Kidney (tissue), 14 donors: ENCODE measurements around the gene DDX27. TPM values are rescaled to one million over a fixed set of nuclear protein-coding genes. Genes with fewer than 3 reads are reported as not detected.

Experiments
- DNase-seq, 5 donors: peaks; one replicate each; pipeline ENCODE4 v3.0.0-alpha.2; 2013 to 2020
- FAIRE-seq: peaks from 2 replicates; lab custom pipeline; 2012; peaks lifted over from hg19 to GRCh38; lab: Jason Lieb, UNC
- H3K27ac ChIP-seq, 2 donors: one replicate each; pipeline ENCODE4 v1.7.0; 2013; ENCODE audit warnings: low read depth in 2 of 2, low read length in 2 of 2, inconsistent platforms in 1 of 2
- H3K27me3 ChIP-seq: one replicate; pipeline ENCODE4 v1.7.1; 2013; ENCODE audit warnings: low read length, inconsistent platforms; ENCODE audit not compliant: control insufficient read depth, insufficient read depth
- H3K36me3 ChIP-seq, 3 donors: one replicate each; pipeline versions ENCODE4 v1.7.0 to v1.7.1; 2013; ENCODE audit warnings: low read length in 3 of 3, control low read depth in 1 of 3, inconsistent platforms in 1 of 3; ENCODE audit not compliant: insufficient read depth in 3 of 3, control insufficient read depth in 2 of 3
- H3K4me1 ChIP-seq, 3 donors: one replicate each; pipeline versions ENCODE4 v1.7.0 to v1.7.1; 2013; ENCODE audit warnings: low read length in 3 of 3, inconsistent platforms in 1 of 3, low read depth in 1 of 3; ENCODE audit not compliant: control insufficient read depth in 2 of 3, insufficient read depth in 2 of 3
- H3K4me3 ChIP-seq, 3 donors: one replicate each; pipeline versions ENCODE4 v1.7.0 to v1.8.1; 2013; ENCODE audit warnings: low read length in 3 of 3, control low read depth in 1 of 3, inconsistent platforms in 1 of 3
- H3K9ac ChIP-seq, 3 donors: one replicate each; pipeline versions ENCODE4 v1.7.0 to v1.7.1; 2013; ENCODE audit warnings: low read length in 3 of 3, control low read depth in 1 of 3, inconsistent platforms in 1 of 3
- H3K9me3 ChIP-seq, 3 donors: one replicate each; pipeline versions ENCODE4 v1.7.0 to v1.7.1; 2013; ENCODE audit warnings: low read length in 3 of 3, control low read depth in 1 of 3, inconsistent platforms in 1 of 3; ENCODE audit not compliant: control insufficient read depth in 2 of 3, insufficient read depth in 1 of 3
- CTCF ChIP-seq: IDR thresholded peaks from 3 replicates; pipeline ENCODE4 v1.5.1; 2012; ENCODE audit warnings: mild to moderate bottlenecking, moderate library complexity, borderline replicate concordance; ENCODE audit not compliant: insufficient read depth; ENCODE audit errors: extremely low read depth
- intact Hi-C: fragments of 100-400 bp; cut with DNase I; formaldehyde crosslinking; loops from one replicate; pipeline ENCODE4 v1.11.1; 2022
- polyA plus RNA-seq: library from polyadenylated mRNA; stranded (reverse); fragments of 350-450 nt; fragmentation: Illumina TruSeq; extraction: RNeasy Lipid Tissue Mini Kit (QIAGEN cat#74804); gene quantifications from one replicate; pipeline ENCODE4 v1.2.3, GENCODE V29; 2014; ENCODE audit warnings: low read depth, low replicate concordance; ENCODE audit not compliant: insufficient read depth
- total RNA-seq: library from RNA; stranded (reverse); fragmentation: NEBNext Ultra II Directional; extraction: Animal tissue kit (Norgen Biotek cat#: 25700); gene quantifications from one replicate; pipeline ENCODE4 v1.2.1, GENCODE V29; 2021
- donor health status: control.
- donor health status: control.
- donor health status: control.
- donor health status: control.
- donor health status: control.
- donor health status: DM: yes; HTN: yes; CAD: no.
- donor health status: Normal renal cell carcinoma (clear cell type).

Gene DDX27
- total and polyA plus RNA-seq, 2 donors from 2014 or later: 22.8 to 30.6 TPM

- Histone ChIP-seq H3K4me1 (peaks cover 2 to 17% (median 3%) of the 10 kb centered on the region in 3 donors), H3K27ac (no peak overlapping the region), H3K9ac (no peak overlapping the region), H3K9me3 (no peaks in the 10 kb centered on the region), H3K36me3 (peaks cover 0 to 4% (median 2%) of the 10 kb centered on the region in 3 donors), H3K27me3 (no peaks in the 10 kb centered on the region), H3K4me3 (no peak overlapping the region)
- no peak for TF ChIP-seq CTCF
- DNase-seq (no peak), FAIRE-seq (no peak)
- intact Hi-C loops: no loop called here
Observed at GRCh38 chr20:49170714-49171113, 48.5 kb upstream of the DDX27 start.

GRCh38 chr20:49171909-49172308 is 47.3 kb upstream of the DDX27 start:
- peaks cover 2 to 10% (median 3%) of the 10 kb centered on the region in 3 donors for H3K4me1 ChIP-seq
- no peak overlapping the region for H3K4me3 ChIP-seq
- TF ChIP-seq CTCF: no peak
- H3K9ac ChIP-seq: no peak overlapping the region
- H3K36me3 ChIP-seq: peaks cover 0 to 7% (median 2%) of the 10 kb centered on the region in 3 donors
- DNase-seq (no peak), FAIRE-seq (no peak)
- no peak overlapping the region for H3K27ac ChIP-seq
- H3K9me3 ChIP-seq: no peaks in the 10 kb centered on the region
- intact Hi-C loops: no loop called here
- H3K27me3 ChIP-seq: no peaks in the 10 kb centered on the region

- DNase-seq (no peak), FAIRE-seq (no peak)
- Histone ChIP-seq H3K4me1 (peaks cover 2 to 5% (median 3%) of the 10 kb centered on the region in 3 donors), H3K4me3 (no peak overlapping the region), H3K27me3 (no peaks in the 10 kb centered on the region), H3K27ac (no peak overlapping the region), H3K36me3 (peaks cover 0 to 7% (median 2%) of the 10 kb centered on the region in 3 donors), H3K9me3 (no peaks in the 10 kb centered on the region), H3K9ac (no peak overlapping the region)
- intact Hi-C loops: no loop called here
- TF ChIP-seq CTCF: no peak
Observed at GRCh38 chr20:49172413-49172812, 46.8 kb upstream of the DDX27 start.

- H3K4me3 ChIP-seq: no peak overlapping the region
- H3K4me1 ChIP-seq: no peaks in the 10 kb centered on the region
- no peaks in the 10 kb centered on the region for H3K9me3 ChIP-seq
- TF ChIP-seq CTCF: no peak
- no peak overlapping the region for H3K27ac ChIP-seq
- H3K9ac ChIP-seq: no peak overlapping the region
- FAIRE-seq (no peak), DNase-seq (no peak)
- H3K36me3 ChIP-seq: peaks cover 2 to 7% (median 2%) of the 10 kb centered on the region in 3 donors
- intact Hi-C loops: no loop called here
- H3K27me3 ChIP-seq: no peaks in the 10 kb centered on the region
Observed at GRCh38 chr20:49174183-49174582, 45.0 kb upstream of the DDX27 start.
